Activated T-cell treated with anti-CD3 and anti-CD28 coated beads for 1 hour (primary cell): Measurements from ENCODE around the gene ACTA1.
"Not testable (repeated sequence)": the region's sequence is repeated elsewhere in the genome, so short reads cannot be mapped to it uniquely, and the experiment has no call there.

Experiments used
- DNase-seq: peaks from one replicate; pipeline ENCODE4 v3.0.0-alpha.2; 2020; ENCODE audit warnings: low read depth

ACTA1 gene

DNA sequence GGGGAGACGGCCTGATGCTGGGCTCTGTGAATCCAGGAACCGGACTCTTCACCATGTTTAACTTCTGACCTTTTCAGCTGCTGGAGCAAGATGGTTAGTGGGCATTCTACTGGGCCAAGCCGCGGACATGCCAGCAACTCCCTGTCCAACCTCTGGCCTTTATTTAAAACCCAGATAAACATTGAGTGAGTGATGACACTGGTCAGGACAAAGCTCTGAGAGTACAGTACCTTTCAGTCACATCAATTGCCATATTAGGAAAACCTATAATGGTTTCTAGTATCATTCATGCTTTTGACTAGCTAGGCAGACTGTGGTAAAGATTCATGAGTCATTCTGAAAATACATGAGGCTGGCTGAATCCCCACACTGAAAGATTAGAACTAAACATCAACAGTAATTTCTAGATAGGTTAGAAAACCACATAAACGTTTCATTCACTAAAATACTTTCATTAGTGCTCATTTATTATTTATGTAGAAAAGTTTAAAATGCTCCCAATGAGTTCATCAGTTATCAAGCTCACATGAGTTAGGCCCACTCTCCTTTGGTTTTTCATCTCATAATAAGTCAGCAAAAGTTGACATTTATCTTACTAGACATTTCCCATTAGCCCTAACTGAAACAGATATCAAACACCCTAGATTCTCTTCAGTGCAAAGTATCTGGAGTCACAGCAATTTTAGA, 7.1 kb upstream of the ACTA1 start:
- DNase-seq: no peak

DNA sequence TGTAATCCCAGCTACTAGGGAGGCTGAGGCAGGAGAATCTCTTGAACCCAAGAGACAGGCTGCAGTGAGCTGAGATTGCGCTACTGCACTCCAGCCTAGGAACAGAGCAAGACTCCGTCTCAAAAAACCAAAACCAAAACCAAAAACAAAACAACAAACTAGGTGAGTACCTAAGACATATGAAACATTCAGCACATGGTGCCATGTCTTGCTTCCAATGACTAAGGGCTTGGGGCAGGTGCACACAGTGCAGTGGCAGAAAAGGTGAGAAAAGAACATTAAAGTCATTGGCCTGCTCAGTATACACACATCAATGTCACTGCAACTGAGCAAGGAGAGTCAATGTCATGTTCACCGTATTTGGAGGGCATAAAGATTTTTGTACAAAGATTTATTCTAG, 4.1 kb upstream of the ACTA1 start:
- no peak for DNase-seq

DNA sequence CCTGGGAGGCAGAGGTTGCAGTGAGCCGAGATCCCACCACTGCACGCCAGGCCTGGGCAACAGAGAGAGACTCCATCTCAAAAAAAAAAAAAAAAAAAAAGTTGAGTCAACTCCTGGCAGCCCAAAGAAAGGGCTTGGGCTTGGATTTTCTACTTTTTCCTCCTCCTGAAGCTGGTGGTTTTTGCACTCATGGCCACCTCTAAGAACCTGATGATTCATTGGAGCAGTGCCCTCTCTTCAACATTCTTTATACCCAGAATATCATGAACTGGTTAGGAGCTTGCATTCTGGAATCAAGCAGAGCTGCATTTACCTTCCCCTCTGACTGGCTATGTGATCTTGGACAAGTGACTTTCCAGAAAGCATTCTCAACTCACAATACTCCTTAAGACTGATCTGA, 3.5 kb upstream of the ACTA1 start:
- DNase-seq: no peak

DNA sequence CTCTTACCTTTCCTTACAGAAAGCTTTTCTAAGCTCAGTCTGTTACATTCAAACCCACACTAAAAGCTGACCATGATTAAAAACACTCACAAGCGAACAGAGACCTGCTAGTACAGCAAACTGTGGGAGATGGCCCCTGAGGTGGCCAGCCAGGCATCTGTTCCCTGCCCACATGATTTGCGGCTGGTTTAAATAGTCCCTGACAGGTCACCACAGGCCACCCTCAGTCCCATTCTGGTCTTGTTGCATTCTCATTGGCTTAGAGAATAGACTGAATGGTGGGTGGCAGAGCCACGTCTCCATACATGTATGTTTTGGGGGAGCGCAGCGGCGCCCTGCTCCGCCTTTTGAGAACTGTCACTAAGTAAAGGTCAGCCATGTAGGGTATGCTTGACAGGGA, 2.3 kb upstream of the ACTA1 start:
- no peak for DNase-seq

DNA sequence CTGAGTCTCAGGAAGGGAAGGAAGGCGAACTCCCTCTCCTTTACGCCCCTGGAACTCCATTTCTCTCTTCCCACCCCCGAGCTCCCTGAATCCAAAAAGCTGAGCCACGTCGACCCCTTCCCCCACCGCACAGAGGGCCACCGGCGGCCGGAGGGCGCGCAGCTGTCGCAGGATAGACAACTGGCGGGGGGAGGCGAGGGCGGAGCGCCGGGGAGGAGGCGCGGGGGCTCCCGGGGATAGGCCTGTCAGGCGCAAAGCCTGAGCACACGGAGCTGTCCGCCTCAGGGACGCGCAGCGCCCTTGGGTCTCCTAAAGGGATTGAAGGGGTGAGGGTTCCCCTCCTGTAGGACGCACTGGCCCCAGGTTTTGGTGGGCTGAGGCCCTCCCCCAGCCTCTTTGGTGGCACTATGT, 752 bp upstream of the ACTA1 start:
- DNase-seq: no peak

DNA sequence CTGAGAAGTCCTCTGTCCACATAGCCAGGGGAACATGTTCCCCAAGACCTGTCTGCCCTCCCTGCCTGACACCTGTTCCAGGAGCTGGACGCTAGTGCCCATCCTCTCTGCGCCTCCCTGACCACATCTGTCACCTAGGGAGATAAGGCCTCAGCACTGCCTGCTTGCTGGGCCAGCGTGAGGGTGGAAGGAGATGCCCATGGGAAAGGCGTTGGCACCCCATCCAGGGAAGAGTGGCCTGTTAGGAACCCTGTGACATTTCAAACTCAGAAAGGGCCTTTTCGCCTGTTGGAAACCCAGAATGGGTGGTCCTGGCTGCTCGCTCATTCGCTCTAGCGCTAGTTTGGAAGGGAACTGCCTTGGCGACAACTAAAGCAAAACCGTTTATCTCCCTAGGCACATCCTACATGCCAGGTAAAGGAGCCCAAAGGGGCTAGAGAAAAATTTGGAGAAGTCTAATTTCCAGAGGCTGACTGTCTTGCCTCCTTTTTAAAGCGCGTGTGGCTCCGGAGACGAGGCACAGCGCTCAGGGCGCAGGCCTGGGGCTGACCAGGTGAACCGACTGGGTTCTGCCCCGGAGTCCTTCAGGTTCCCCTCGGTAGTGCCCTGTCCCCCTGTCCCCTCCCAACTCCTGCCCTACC, 410 bp downstream of the ACTA1 start:
- no peak for DNase-seq

DNA sequence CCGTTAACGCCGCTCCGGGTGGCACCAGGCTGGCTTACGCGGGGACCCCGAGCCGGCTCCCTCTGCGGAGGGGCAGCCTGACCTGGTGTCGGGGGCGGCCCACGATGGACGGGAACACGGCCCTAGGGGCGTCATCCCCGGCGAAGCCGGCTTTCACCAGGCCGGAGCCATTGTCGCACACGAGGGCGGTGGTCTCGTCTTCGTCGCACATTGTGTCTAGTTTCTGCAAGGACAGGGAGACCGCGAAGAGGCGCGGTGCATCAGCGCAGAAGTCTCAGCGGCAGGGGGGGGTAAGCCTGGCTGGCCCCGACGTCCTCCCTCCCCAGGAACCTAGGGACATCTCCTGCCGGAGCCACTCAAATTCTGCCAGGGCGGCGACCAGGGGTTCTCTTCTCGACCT, 989 bp downstream of the ACTA1 start:
- no peak for DNase-seq

DNA sequence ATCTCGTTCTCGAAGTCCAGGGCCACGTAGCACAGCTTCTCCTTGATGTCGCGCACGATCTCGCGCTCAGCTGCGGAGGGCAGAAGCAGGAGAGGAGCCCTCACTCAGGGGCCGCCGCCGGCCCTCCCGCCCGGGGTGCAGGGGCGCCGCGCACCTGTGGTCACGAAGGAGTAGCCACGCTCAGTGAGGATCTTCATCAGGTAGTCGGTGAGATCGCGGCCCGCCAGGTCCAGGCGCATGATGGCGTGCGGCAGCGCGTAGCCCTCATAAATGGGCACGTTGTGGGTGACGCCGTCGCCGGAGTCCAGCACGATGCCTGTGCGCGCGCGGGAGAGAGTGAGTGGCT, 1.8 kb downstream of the ACTA1 start:
- DNase-seq: no peak

DNA sequence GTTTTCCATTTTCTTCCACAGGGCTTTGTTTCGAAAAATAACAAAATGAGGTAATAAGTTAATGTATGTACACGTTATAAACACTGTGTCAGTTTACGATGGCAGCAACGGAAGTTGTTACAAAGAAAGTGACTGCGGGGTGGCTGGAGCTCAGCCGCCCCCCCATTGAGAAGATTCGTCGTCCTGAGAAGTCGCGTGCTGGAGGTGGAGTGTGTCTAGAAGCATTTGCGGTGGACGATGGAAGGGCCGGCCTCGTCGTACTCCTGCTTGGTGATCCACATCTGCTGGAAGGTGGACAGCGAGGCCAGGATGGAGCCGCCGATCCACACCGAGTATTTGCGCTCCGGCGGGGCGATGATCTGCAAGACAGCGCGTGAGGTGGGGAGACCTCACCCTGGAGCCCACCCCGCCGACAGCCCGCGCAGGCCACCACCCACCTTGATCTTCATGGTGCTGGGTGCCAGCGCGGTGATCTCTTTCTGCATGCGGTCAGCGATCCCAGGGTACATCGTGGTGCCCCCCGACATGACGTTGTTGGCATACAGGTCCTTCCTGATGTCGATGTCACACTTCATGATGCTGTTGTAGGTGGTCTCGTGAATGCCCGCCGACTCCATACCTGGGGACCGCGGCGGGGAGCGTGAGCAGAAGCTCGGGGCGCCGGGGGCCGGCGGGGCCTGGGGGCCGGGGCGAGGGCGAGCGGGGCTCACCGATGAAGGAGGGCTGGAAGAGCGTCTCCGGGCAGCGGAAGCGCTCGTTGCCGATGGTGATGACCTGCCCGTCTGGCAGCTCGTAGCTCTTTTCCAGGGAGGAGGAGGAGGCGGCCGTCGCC, 2.4 kb downstream of the ACTA1 start:
- DNase-seq: no peak

DNA sequence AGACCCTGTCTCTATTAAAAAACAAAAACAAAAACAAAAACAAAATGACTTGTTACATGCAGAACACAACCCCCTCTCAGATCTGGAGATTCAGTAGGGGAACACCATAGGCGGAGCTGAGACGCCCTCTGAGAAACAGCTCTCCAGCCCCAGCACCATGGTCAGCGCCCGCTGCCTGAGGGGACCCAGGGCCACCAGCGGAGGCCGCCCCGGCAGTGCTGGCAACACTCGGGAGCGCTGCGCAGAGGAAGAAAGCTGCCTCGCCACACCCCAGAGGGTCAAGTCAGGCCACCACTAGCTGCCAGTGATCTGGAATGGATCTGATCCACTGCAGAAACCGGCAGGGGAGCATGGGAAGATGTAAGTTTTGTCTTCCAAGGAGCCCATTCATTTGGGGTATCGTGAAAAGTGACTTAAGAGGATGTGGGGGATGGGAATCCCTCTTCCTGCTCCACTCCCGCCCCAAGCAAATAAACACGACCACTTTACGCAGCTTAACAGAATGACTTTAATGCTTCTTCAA, 3.1 kb downstream of the ACTA1 start:
- DNase-seq: peak; percentile 30

DNA sequence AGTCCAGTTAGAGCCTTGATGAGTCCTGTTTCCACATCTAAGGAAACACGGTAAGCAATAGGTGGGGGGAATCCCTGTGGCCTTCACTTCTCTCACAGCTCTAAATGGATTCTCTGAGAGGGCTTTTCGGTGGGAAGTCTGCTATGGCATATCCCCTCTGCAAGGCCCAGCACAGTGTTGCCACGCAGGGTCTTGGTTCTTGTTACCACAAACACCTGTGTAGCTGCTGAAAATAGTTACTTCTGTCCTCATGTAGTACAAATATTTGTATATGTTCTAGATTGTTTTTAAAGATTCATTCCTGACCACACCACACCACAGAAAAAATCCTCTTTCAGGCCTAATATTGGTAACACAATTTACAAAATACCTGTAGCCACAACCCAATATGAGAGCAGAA, 5.6 kb downstream of the ACTA1 start:
- DNase-seq: no peak

DNA sequence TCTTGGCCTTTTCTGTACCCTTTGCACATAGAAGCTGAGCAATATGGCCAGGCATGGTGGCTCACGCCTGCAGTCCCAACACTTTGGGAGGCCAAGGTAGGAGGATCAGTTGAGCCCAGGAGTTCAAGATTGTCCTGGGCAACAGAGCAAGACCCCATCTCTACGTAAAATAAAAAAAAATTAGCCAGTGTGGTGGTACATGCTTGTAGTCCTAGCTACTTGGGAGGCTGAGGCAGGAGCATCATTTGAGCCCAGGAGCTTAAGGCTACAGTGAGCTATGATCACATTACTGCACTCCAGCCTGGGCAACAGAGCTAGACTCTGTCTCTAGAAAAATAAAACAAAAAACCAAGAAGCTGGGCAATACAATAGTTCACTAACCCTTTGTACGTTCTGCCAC, 6.3 kb downstream of the ACTA1 start:
- no peak for DNase-seq

DNA sequence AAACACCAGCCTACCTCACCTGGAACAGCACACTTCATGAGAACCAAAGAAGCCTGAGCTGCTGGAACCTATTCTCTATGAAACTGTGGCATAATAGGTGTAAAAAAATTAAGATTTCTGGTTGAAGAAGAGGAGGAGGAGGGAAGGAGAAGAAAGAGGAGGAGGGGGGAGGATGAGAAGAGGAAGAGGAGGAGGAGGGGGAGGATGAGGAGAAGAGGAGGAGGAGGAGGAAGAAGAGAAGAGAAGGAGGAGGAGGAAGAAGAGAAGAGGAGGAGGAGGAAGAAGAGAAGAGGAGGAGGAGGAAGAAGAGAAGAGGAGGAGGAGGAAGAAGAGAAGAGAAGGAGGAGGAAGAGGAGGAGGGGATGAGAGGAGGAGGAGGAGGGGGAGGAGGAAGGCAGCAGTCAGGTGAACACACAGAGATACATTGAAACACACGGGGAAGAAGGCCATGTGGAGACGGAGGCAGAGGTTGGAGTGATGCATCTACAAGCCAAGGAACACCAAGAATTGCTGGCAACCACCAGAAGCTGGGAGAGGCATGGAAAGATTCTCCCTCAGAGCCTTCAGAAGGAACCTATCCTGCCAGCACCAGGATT, 8.2 kb downstream of the ACTA1 start:
- DNase-seq: no peak

DNA sequence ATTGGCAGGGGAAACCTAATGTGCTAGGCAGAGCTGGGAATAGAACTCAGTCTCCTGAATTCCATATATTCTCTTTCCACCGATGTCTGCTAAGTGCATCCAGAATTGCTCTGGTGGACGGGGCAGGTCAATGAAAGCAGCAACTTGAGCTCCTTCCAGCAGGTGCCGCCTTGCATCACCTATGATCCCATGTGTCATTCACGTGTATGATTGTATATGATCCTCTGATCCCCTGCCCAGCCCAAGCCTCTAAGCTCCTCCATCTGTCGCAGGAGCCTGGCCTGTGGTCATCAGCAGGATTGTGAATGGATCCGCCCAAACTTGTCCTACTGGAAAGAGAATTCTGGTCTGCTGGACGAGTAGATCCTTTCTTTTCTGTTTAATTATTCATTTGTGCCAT, 13.1 kb downstream of the ACTA1 start:
- DNase-seq: no peak

DNA sequence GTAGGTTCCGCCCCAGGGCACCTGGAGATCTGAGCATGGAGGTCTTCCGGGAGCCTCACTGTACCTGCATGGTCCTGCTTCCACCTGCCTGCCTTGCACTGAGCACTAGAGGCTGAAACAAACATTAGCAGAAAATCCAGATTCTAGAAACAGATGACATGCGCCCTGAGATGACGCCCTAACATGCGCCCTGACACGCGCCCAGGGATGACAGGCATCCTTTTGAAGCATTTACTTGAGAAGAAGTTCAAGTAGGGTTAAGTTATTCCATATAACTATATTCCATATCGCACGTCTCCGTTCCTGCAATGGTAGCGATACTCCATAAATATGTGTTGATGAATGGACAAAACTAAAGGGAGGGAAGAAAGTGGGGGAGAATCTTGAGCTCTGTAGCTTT, 13.7 kb downstream of the ACTA1 start:
- no peak for DNase-seq

DNA sequence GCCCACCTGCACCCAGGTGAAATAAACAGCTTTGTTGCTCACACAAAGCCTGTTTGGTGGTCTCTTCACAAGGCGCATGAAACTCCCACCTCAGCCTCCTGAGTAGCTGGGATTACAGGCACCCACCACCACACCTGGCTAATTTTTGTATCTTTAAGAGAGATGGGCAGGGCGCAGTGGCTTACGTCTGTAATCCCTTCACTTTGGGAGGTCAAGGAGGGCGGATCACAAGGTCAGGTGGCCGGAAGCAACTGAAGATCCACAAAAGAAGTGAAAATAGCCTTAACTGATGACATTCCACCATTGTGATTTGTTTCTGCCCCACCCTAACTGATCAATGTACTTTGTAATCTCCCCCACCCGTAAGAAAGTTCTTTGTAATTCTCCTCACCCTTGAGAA, 15.3 kb downstream of the ACTA1 start:
- DNase-seq: not testable (repeated sequence)

DNA sequence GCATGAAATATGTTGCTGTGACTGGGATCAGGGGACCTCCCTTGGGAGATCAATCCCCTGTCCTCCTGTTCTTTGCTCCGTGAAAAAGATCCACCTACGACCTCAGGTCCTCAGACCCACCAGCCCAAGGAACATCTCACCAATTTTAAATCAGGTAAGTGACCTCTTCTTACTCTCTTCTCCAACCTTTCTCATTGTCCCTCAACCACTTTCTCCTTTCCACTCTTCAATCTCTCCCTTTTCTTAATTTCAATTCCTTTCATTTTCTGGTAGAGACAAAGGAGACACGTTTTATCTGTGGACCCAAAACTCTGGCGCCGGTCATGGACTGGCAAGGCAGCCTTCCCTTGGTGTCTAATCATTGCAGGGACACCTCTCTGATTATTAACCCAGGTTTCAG, 21.1 kb downstream of the ACTA1 start:
- DNase-seq: not testable (repeated sequence)

DNA sequence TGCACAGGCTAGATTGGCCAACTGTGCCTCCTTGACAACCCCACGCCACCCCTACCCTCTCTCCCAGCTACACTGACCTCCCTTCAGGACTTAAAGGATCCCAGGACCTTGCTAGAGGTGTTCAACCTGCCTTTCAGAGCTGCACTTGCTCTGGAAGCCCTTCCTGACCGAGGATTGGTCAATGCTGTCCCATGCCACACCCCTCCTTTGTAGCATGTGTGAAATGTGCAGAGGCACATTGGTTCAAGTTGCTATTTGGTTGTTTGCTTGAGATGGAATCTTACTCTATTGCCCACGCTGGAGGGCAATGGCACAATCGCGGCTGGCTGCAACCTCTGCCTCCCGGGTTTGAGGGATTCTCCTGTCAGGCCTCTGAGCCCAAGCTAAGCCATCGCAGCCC, 21.8 kb downstream of the ACTA1 start:
- DNase-seq: no peak

DNA sequence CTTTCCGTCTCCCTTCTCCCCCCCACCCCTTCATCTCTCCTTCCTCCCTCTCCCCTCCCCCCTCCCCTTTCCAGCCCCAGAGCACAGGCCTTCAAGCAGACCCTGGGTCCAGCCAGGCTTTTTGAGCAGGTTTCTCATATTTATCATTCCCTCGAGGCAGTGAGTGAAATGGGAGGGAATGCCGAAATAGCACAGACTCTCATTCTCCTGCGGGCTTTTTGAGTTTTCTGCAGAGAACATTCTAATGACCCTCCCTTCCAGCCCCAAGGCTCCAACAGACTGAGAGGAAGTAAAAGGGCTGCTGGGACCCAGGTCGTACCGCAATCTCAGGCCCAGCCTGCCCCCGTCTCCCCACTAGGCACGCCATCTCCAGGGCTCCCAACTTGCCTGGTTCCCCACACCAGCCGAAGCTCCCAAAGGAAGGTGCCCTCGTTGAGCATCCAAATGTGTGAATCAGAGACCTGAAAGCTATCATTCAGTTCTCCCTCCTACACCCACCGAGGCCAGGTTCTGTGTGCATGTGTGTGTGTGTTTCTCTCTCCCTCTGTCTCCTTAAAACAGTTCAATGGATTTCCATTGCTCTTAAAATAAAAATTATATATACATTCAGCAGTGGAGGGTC, 22.3 kb downstream of the ACTA1 start:
- no peak for DNase-seq

DNA sequence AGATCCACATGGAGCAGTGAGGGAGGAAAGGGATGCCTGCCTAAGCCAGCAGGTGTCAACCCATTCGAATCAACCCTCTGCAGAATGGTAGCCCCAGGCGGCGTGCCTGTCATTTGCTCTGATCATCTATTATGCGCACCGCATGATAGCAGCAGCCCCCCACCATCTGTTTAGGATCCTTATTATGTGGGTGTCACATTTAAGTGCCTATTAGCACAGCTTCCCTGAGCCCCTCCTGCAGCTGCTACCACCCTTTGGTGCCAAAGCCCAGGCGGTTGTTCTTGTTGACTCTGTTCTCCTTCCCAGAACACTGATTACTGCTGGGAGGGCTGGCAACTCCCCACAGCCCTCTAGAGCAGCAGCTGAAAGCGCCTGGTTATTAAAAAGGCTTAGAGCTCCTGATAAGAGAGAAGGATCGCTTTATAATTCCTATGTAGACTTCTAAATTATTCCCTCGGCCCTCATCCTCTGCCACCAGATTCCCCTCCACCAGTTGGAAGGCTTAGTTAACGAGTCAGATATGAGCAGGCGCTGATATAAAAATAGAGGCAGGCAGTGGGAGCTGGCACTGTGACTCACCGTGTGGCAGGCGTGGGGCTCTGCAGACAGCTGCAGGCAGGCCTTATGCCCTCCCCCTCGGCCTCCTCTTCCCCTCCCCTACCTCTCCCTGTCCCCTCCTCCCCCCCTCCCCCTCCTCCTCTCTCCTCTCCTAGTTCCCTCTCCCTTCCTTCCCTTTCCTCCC, 23.0 kb downstream of the ACTA1 start:
- DNase-seq: no peak

DNA sequence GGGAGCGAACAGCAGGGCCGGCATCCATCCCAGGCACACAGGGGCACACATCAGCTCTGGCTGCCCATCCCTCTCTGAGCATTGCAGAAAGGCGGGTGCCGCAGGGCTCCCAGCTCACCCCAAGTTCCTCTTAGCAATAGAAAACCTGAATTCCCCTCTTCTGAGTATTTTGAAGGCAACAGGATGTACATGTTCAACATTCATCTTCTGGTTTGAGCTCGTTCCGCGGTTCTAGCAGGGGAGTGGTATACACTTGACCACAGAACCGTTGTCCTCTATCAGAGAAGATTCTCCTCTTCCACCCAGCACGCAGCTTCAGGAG, 23.6 kb downstream of the ACTA1 start:
- no peak for DNase-seq
